ENCODE data around the gene GGNBP2.

GGNBP2 gene

GRCh38 chr17:36592716-36593321 is 48.1 kb downstream of the GGNBP2 start:
- H3K36me3 ChIP-seq (ENCODE audit: control insufficient read depth, low read length), result peaks cover 31% of the 10 kb centered on the region
- H3K27me3 ChIP-seq (ENCODE audit: control insufficient read depth, low read length), result no peaks in the 10 kb centered on the region; the same call in 1 of the 2 replicates
- peak overlapping the region; percentile 78 for H3K4me2 ChIP-seq (ENCODE audit: low read length)
- peak overlapping the region; percentile 80 for H3K4me3 ChIP-seq (ENCODE audit: low read length)
- H3K9me2 ChIP-seq (replicated peaks; ENCODE audit: control insufficient read depth, low read length), result no peaks in the 10 kb centered on the region
- H3K4me1 ChIP-seq (ENCODE audit: control insufficient read depth, low read length), result peaks cover 38% of the 10 kb centered on the region
- peaks cover 29% of the 10 kb centered on the region for H3F3A ChIP-seq (ENCODE audit: control insufficient read depth, insufficient read depth)
- no peak overlapping the region for H3K27ac ChIP-seq (ENCODE audit: low read depth, low read length)
- H3K9me3 ChIP-seq (ENCODE audit: control insufficient read depth, insufficient read depth, low read length), result no peaks in the 10 kb centered on the region
- H3K79me2 ChIP-seq (ENCODE audit: control insufficient read depth, low read length), result no peaks in the 10 kb centered on the region
- TF ChIP-seq EZH2phosphoT487 (IDR thresholded peaks at IDR 0.05; ENCODE audit: borderline replicate concordance, low read length) (no peak), CTCF (IDR thresholded peaks at IDR 0.05; ENCODE audit: low read depth, low read length, poor library complexity, severe bottlenecking) (no peak)
- H4K20me1 ChIP-seq (ENCODE audit: control insufficient read depth, insufficient read depth, low read depth, low read length), result peaks cover 17% of the 10 kb centered on the region

GRCh38 chr17:36593656-36594316 is 49.1 kb downstream of the GGNBP2 start:
- H3K36me3 ChIP-seq (ENCODE audit: control insufficient read depth, low read length), result peaks cover 27% of the 10 kb centered on the region
- H3K9me2 ChIP-seq (replicated peaks; ENCODE audit: control insufficient read depth, low read length), result no peaks in the 10 kb centered on the region
- no peaks in the 10 kb centered on the region for H3K9me3 ChIP-seq (ENCODE audit: control insufficient read depth, insufficient read depth, low read length)
- no peak overlapping the region for H3K4me3 ChIP-seq (ENCODE audit: low read length)
- H4K20me1 ChIP-seq (ENCODE audit: control insufficient read depth, insufficient read depth, low read depth, low read length), result peaks cover 17% of the 10 kb centered on the region
- H3K4me2 ChIP-seq (ENCODE audit: low read length), result no peak overlapping the region
- TF ChIP-seq EZH2phosphoT487 (IDR thresholded peaks at IDR 0.05; ENCODE audit: borderline replicate concordance, low read length), result no peak
- no peak for TF ChIP-seq CTCF (IDR thresholded peaks at IDR 0.05; ENCODE audit: low read depth, low read length, poor library complexity, severe bottlenecking)
- no peaks in the 10 kb centered on the region for H3K79me2 ChIP-seq (ENCODE audit: control insufficient read depth, low read length)
- no peak overlapping the region for H3K27ac ChIP-seq (ENCODE audit: low read depth, low read length)
- peaks cover 37% of the 10 kb centered on the region for H3K4me1 ChIP-seq (ENCODE audit: control insufficient read depth, low read length)
- H3F3A ChIP-seq (ENCODE audit: control insufficient read depth, insufficient read depth), result peaks cover 25% of the 10 kb centered on the region
- no peaks in the 10 kb centered on the region; the same call in 1 of the 2 replicates for H3K27me3 ChIP-seq (ENCODE audit: control insufficient read depth, low read length)

GRCh38 chr17:36594626-36595401 is 50.1 kb downstream of the GGNBP2 start:
- H3K27ac ChIP-seq (ENCODE audit: low read depth, low read length), result no peak overlapping the region
- peaks cover 16% of the 10 kb centered on the region for H3K36me3 ChIP-seq (ENCODE audit: control insufficient read depth, low read length)
- H3K4me1 ChIP-seq (ENCODE audit: control insufficient read depth, low read length), result peaks cover 29% of the 10 kb centered on the region
- no peak overlapping the region for H3K4me2 ChIP-seq (ENCODE audit: low read length)
- no peaks in the 10 kb centered on the region for H3K79me2 ChIP-seq (ENCODE audit: control insufficient read depth, low read length)
- H3K27me3 ChIP-seq (ENCODE audit: control insufficient read depth, low read length), result no peaks in the 10 kb centered on the region; the same call in 1 of the 2 replicates
- H3K9me3 ChIP-seq (ENCODE audit: control insufficient read depth, insufficient read depth, low read length), result no peaks in the 10 kb centered on the region
- no peak for TF ChIP-seq CTCF (IDR thresholded peaks at IDR 0.05; ENCODE audit: low read depth, low read length, poor library complexity, severe bottlenecking)
- TF ChIP-seq EZH2phosphoT487 (IDR thresholded peaks at IDR 0.05; ENCODE audit: borderline replicate concordance, low read length), result no peak
- no peak overlapping the region for H3K4me3 ChIP-seq (ENCODE audit: low read length)
- H4K20me1 ChIP-seq (ENCODE audit: control insufficient read depth, insufficient read depth, low read depth, low read length), result peaks cover 8% of the 10 kb centered on the region; the same call in 1 of the 2 replicates
- H3F3A ChIP-seq (ENCODE audit: control insufficient read depth, insufficient read depth), result peaks cover 15% of the 10 kb centered on the region
- H3K9me2 ChIP-seq (replicated peaks; ENCODE audit: control insufficient read depth, low read length), result no peaks in the 10 kb centered on the region

Data from DOHH2 (cell line).